SU-DHL-6 (cell line): ENCODE data around the gene AK9.
"Not testable (repeated sequence)": the region's sequence is repeated elsewhere in the genome, so short reads cannot be mapped to it uniquely, and the experiment has no call there.

Source experiments
- H2AFZ ChIP-seq: fragments of 200-600 bp; sonication (generic); 2 replicates; pipeline ENCODE4 v1.6.1; 2014; ENCODE audit warnings: low read depth, mild to moderate bottlenecking, moderate library complexity, mixed read lengths, antibody characterized with exemption, low read length; ENCODE audit not compliant: severe bottlenecking
- H3F3A ChIP-seq: fragments of 200-600 bp; shearing (Covaris generic); 2 replicates; pipeline ENCODE4 v1.6.0; 2016; ENCODE audit warnings: antibody characterized with exemption, mild to moderate bottlenecking; ENCODE audit not compliant: insufficient read depth
- H3K27ac ChIP-seq: fragments of 200-600 bp; sonication (generic); 2 replicates; pipeline ENCODE4 v1.5.1; 2016; ENCODE audit warnings: low read depth, mild to moderate bottlenecking, low read length, moderate library complexity, mixed read lengths
- H3K27me3 ChIP-seq: fragments of 200-600 bp; sonication (generic), shearing (Covaris generic); 2 replicates; pipeline ENCODE4 v1.6.0; 2014; ENCODE audit warnings: mild to moderate bottlenecking, low read length
- H3K36me3 ChIP-seq: fragments of 200-600 bp; sonication (generic); 2 replicates; pipeline ENCODE4 v1.6.1; 2014; ENCODE audit warnings: mild to moderate bottlenecking, low read length, mixed read lengths
- H3K4me2 ChIP-seq: fragments of 300-600, 200-600 bp; shearing (Covaris generic), sonication (generic); 2 replicates; pipeline ENCODE4 v1.6.0; 2014; ENCODE audit warnings: low read length, low read depth, mild to moderate bottlenecking; ENCODE audit not compliant: poor library complexity, severe bottlenecking
- H3K4me3 ChIP-seq: fragments of 200-600 bp; sonication (generic); 2 replicates; pipeline ENCODE4 v1.5.1; 2014; ENCODE audit warnings: antibody characterized with exemption, low read length, mild to moderate bottlenecking, mixed read lengths; ENCODE audit not compliant: insufficient read depth, poor library complexity, severe bottlenecking
- H3K79me2 ChIP-seq: fragments of 200-600 bp; sonication (generic); 2 replicates; pipeline ENCODE4 v1.6.1; 2014; ENCODE audit warnings: mild to moderate bottlenecking, low read length, moderate library complexity; ENCODE audit not compliant: insufficient read depth
- H3K9ac ChIP-seq: fragments of 200-600 bp; sonication (generic); 2 replicates; pipeline ENCODE4 v1.7.0; 2014; ENCODE audit warnings: mild to moderate bottlenecking, low read length
- H3K9me2 ChIP-seq: fragments of 200-600 bp; sonication (generic); replicated peaks from 2 replicates; pipeline ENCODE4 v1.6.1; 2014; ENCODE audit warnings: low read length; ENCODE audit not compliant: insufficient read depth
- H3K9me3 ChIP-seq: fragments of 200-600 bp; sonication (generic); 2 replicates; pipeline ENCODE4 v1.6.1; 2014; ENCODE audit warnings: low read length, mixed read lengths; ENCODE audit not compliant: insufficient read depth
- H4K20me1 ChIP-seq: fragments of 200-600 bp; sonication (generic); 2 replicates; pipeline ENCODE4 v1.6.1; 2014; ENCODE audit warnings: low read depth, mild to moderate bottlenecking, antibody characterized with exemption, low read length, moderate library complexity, mixed read lengths
- CTCF ChIP-seq: fragments of 200-600 bp; sonication (generic); IDR thresholded peaks from one replicate; pipeline ENCODE4 v1.5.1; 2017; ENCODE audit warnings: antibody characterized with exemption, mild to moderate bottlenecking, low read length, moderate library complexity; ENCODE audit not compliant: insufficient read depth, poor library complexity, severe bottlenecking
- EZH2phosphoT487 ChIP-seq: fragments of 200-600 bp; sonication (generic), shearing (Covaris generic); conservative IDR thresholded peaks from 2 replicates; pipeline ENCODE4 v1.6.1; 2018; ENCODE audit warnings: mild to moderate bottlenecking, antibody characterized with exemption, low read length, moderate library complexity, mixed read lengths

Gene AK9

DNA sequence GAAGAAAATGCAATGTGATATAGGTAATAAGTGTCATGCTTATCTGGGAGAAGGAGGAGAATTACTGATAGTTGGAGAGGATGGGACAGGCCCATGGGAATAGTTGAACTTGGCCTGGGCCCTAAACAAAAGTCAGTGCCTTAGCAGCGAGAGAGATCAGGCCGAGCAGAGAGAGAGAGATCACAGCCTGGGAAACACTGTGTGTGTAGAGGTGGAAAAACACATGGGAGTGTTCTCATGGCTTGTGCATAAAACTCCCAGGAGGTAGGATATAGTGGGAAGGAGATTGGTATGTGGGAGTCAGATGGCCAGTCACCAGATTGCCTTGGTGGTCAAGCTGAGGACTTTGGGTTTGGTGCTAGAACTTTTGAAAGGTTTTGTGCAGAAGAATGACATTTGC, 47.7 kb upstream of the AK9 start:
- TF ChIP-seq EZH2phosphoT487 (no peak), CTCF (no peak)
- Histone ChIP-seq H3K4me2 (no peak overlapping the region), H3K9me2 (no peaks in the 10 kb centered on the region), H2AFZ (no peak overlapping the region), H3K27ac (no peak overlapping the region), H3K9me3 (no peaks in the 10 kb centered on the region), H3K79me2 (no peaks in the 10 kb centered on the region), H3K36me3 (no peaks in the 10 kb centered on the region), H4K20me1 (no peaks in the 10 kb centered on the region), H3K9ac (no peak overlapping the region), H3F3A (0 out of 2 replicates have a peak, but pooled peaks cover 4% of the 10 kb centered on the region), H3K27me3 (no peaks in the 10 kb centered on the region), H3K4me3 (no peak overlapping the region)

DNA sequence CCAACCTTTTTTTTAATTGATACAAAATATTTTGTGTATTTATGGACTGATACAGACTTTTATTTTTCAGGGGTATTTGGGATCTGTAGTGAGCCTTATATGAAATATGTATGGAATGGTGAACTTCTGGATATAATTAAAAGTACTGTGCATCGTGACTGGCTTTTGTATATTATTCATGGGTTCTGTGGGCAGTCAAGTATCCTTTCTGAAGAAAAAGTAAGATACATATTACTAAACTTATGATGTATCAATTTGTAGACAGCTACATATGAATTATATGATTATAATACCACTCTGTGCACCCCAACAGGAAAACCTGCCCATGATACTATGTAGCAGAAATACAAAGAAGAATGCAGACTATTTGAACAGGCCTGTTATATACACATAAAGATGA, 47.3 kb upstream of the AK9 start:
- H3K4me3 ChIP-seq, result no peak overlapping the region

DNA sequence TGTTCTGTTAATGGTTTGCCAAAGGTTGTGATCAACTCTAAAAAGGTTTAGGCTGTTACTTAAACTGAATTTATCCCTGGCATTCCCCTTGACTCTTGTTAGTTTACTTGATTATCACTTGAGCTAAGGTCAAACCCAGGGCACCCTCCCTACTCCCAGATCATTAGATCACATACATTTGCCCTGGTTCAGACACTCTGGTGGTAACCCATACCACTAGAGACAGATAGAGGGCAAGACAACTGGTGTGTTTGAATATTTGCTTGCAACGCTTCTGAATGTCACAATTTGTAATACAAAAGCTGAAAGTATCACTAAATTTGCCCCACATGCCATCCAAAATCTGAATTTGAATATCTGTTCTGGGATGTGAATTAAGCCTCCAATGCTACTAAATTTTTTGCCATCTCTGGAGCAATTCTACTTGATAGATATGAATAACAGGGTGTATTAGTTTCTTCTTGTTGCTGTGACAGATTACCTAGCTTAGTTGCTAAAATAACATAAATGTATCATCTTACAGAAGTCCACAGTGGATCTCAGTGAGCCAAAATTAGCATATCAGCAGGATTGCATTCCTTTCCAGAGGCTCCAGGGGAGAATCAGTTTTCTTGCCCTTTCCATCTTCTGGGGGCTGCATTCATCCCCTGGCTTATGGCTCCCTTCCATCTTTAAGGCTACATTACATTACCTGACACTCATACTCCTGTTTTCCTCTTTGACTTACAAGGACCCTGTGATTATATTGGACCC, 45.4 kb upstream of the AK9 start:
- no peak overlapping the region for H3K27ac ChIP-seq
- H3K9me3 ChIP-seq, result no peaks in the 10 kb centered on the region
- no peak overlapping the region for H2AFZ ChIP-seq
- H3K27me3 ChIP-seq, result no peaks in the 10 kb centered on the region
- TF ChIP-seq CTCF (no peak), EZH2phosphoT487 (no peak)
- H4K20me1 ChIP-seq, result no peaks in the 10 kb centered on the region
- no peak overlapping the region for H3K4me3 ChIP-seq
- no peaks in the 10 kb centered on the region for H3K9me2 ChIP-seq
- H3K36me3 ChIP-seq, result no peaks in the 10 kb centered on the region
- no peak overlapping the region for H3K4me2 ChIP-seq
- no peak overlapping the region for H3K9ac ChIP-seq
- no peaks in the 10 kb centered on the region for H3F3A ChIP-seq
- no peaks in the 10 kb centered on the region for H3K79me2 ChIP-seq

More for the DNA sequence above, 47.3 kb upstream of the AK9 start:
- Histone ChIP-seq H3K9ac (no peak overlapping the region), H2AFZ (no peak overlapping the region), H3K27ac (no peak overlapping the region), H3K27me3 (no peaks in the 10 kb centered on the region), H3K79me2 (no peaks in the 10 kb centered on the region), H3K9me2 (no peaks in the 10 kb centered on the region), H3K9me3 (no peaks in the 10 kb centered on the region), H3K4me2 (no peak overlapping the region), H3F3A (0 out of 2 replicates have a peak, but pooled peaks cover 4% of the 10 kb centered on the region), H4K20me1 (no peaks in the 10 kb centered on the region), H3K36me3 (no peaks in the 10 kb centered on the region)
- no peak for TF ChIP-seq CTCF
- no peak for TF ChIP-seq EZH2phosphoT487

DNA sequence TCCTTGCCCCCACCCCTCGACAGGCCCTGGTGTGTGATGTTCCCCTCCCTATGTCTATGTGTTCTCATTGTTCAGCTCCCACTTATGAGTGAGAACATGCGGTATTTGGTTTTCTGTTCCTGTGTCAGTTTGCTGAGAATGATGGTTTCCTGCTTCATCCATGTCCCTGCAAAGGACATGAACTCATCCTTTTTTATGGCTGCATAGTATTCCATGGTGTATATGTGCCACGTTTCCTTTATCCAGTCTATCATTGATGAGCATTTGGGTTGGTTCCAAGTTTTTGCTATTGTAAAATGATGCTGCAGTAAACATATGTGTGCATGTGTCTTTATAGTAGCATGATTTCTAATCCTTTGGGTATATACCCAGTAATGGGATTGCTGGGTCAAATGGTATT, 34.2 kb upstream of the AK9 start:
- H3K27ac ChIP-seq, H2AFZ ChIP-seq, H3K79me2 ChIP-seq, H3K27me3 ChIP-seq, H3K9ac ChIP-seq, H3F3A ChIP-seq, H4K20me1 ChIP-seq, H3K4me3 ChIP-seq, H3K36me3 ChIP-seq, H3K9me2 ChIP-seq, H3K9me3 ChIP-seq, H3K4me2 ChIP-seq: not testable (repeated sequence)
